ENCODE measurements around the gene SYCP3.

Gene SYCP3

DNA sequence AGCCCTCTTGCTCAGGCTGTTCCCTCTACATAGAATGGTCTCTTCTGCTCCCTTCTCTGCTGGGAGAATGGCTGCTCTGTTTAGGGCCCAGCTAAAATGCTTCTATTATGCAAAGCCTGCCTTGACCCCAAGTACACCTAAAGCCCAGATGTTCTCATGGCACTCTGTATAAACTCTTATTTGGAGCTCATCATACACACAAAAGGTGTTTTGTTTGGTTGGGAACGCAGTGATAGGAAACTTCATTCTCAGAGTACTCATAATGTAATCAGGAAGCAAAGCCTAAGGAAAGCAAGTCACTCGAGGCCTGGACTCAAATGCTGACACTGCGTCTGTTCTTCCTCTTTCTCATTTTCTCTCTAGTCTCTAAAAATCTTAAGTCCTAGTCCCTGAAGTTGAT is 38.2 kb upstream of the SYCP3 start:
- no peaks in the 10 kb centered on the region for H3K4me1 ChIP-seq
- no peak for DNase-seq
- no peaks in the 10 kb centered on the region for H3K27me3 ChIP-seq
- no peaks in the 10 kb centered on the region for H3K9me3 ChIP-seq
- H3K27ac ChIP-seq: no peak overlapping the region
- H3K36me3 ChIP-seq: peaks cover 0 to 23% (median 11%) of the 10 kb centered on the region in 3 donors
- H3K4me3 ChIP-seq: no peak overlapping the region
- TF ChIP-seq, protein P1, sequence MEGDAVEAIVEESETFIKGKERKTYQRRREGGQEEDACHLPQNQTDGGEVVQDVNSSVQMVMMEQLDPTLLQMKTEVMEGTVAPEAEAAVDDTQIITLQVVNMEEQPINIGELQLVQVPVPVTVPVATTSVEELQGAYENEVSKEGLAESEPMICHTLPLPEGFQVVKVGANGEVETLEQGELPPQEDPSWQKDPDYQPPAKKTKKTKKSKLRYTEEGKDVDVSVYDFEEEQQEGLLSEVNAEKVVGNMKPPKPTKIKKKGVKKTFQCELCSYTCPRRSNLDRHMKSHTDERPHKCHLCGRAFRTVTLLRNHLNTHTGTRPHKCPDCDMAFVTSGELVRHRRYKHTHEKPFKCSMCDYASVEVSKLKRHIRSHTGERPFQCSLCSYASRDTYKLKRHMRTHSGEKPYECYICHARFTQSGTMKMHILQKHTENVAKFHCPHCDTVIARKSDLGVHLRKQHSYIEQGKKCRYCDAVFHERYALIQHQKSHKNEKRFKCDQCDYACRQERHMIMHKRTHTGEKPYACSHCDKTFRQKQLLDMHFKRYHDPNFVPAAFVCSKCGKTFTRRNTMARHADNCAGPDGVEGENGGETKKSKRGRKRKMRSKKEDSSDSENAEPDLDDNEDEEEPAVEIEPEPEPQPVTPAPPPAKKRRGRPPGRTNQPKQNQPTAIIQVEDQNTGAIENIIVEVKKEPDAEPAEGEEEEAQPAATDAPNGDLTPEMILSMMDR (IDR thresholded peaks at IDR 0.05): no peak
- intact Hi-C loops (cut with DNase I; ENCODE audit: low total_unique reads): loop anchor here (2.0 kb wide), 1 partner anchor 63 kb away; no protein-coding TSS in a partner anchor

GRCh38 chr12:101775816-101776215 is 36.6 kb upstream of the SYCP3 start:
- Histone ChIP-seq H3K27me3 (no peaks in the 10 kb centered on the region), H3K9me3 (no peaks in the 10 kb centered on the region), H3K4me3 (no peak overlapping the region), H3K4me1 (no peaks in the 10 kb centered on the region), H3K36me3 (peaks cover 0 to 23% (median 11%) of the 10 kb centered on the region in 3 donors), H3K27ac (no peak overlapping the region)
- intact Hi-C loops (cut with DNase I; ENCODE audit: low total_unique reads): loop anchor here (2.0 kb wide), 1 partner anchor 65 kb away; no protein-coding TSS in a partner anchor
- TF ChIP-seq, protein P1 (IDR thresholded peaks at IDR 0.05): no peak
- DNase-seq: no peak

- no peak overlapping the region for H3K4me3 ChIP-seq
- no peaks in the 10 kb centered on the region for H3K4me1 ChIP-seq
- H3K27ac ChIP-seq: no peak overlapping the region
- TF ChIP-seq, protein P1 (IDR thresholded peaks at IDR 0.05): peak; percentile 90 to 95
- peaks cover 0 to 35% (median 16%) of the 10 kb centered on the region in 3 donors for H3K36me3 ChIP-seq
- no peaks in the 10 kb centered on the region for H3K27me3 ChIP-seq
- intact Hi-C loops (cut with DNase I; ENCODE audit: low total_unique reads): no loop called here
- H3K9me3 ChIP-seq: no peaks in the 10 kb centered on the region
- peak; percentile 51 to 77 for DNase-seq
These were observed 34.4 kb upstream of the SYCP3 start for GRCh38 chr12:101773650-101774162.

DNA sequence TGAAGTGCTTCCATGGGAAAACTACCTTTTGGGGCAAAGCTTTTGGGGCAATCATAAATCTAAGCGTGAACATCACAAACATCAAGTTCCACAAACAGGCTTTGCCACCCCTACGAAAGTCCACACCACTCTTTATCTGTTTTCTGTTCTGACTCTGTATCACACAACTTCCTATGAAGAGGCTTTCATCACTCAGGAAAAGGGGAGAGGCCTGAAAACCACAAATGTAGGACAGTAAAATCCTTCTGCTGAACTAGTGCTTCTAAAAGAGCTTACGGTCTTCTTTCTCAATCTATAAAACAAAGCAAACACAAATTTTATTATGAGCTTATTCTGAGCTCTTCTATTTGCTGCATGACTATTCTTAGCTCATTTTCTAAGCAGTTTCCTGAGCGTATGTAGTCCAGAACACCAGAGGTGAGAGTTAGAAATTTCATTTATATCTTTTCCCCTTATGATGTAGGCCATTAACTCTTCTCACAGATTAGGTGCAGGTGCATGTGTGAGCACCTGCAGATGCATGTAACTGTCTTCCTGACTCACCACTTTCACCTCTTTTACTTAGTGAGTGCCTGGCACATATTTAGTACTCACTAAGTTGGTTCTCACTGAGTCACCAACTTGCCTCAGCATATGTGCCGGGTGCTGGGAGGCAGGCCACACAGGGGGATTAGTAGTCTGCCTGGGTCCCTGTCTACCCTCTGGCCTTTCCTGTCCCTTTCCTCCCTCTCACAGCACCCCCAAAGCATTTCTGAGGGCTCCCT is 32.9 kb upstream of the SYCP3 start:
- no peak for DNase-seq
- TF ChIP-seq, protein P1 (IDR thresholded peaks at IDR 0.05): no peak
- Histone ChIP-seq H3K27me3 (no peaks in the 10 kb centered on the region), H3K27ac (no peak overlapping the region), H3K36me3 (peaks cover 0 to 36% (median 30%) of the 10 kb centered on the region in 3 donors), H3K9me3 (no peaks in the 10 kb centered on the region), H3K4me1 (no peaks in the 10 kb centered on the region), H3K4me3 (no peak overlapping the region)
- intact Hi-C loops (cut with DNase I; ENCODE audit: low total_unique reads): no loop called here

- Histone ChIP-seq H3K4me1 (no peaks in the 10 kb centered on the region), H3K36me3 (peaks cover 11 to 50% (median 39%) of the 10 kb centered on the region in 3 donors), H3K27ac (no peak overlapping the region), H3K4me3 (no peak overlapping the region), H3K9me3 (no peaks in the 10 kb centered on the region), H3K27me3 (no peaks in the 10 kb centered on the region)
- TF ChIP-seq, protein P1 (IDR thresholded peaks at IDR 0.05): no peak
- DNase-seq: no peak
- intact Hi-C loops (cut with DNase I; ENCODE audit: low total_unique reads): loop anchor here (10.0 kb wide), 1 partner anchor 95 kb away; no protein-coding TSS in a partner anchor
These were observed 30.6 kb upstream of the SYCP3 start for GRCh38 chr12:101769865-101770264.
